Measurements from ENCODE around the gene UQCC5.

Gene UQCC5

GRCh38 chr3:52490035-52490938, 46.1 kb upstream of the UQCC5 start:
- ChIA-PET POLR2A (interaction anchor here (0.6 to 1.7 kb wide), 3 partner anchors 9 to 218 kb away, joined by 4 to 7 read pairs (median 5); no protein-coding TSS in a partner anchor), CTCF (interaction anchor here (0.7 to 6.1 kb wide), 9 partner anchors 7 to 78 kb away, joined by 3 to 65 read pairs (median 3); partner anchors contain the start of gene UQCC5)
- Histone ChIP-seq H3K4me3 (ENCODE audit: control insufficient read depth in 1 of 7, extremely low read depth in 1 of 7, insufficient read depth in 4 of 7, low read depth in 2 of 7, low read length in 6 of 7) (no peak overlapping the region), H3K36me3 (ENCODE audit: control insufficient read depth in 4 of 4, insufficient read depth in 4 of 4, low read length in 3 of 4) (peaks cover 13 to 72% (median 45%) of the 10 kb centered on the region in 4 experiments), H3K27ac (ENCODE audit: insufficient read depth in 1 of 2, low read depth in 1 of 2, low read length in 2 of 2, poor library complexity in 1 of 2, severe bottlenecking in 2 of 2) (no peak overlapping the region), H3K4me1 (ENCODE audit: control extremely low read depth in 1 of 4, control insufficient read depth in 4 of 4, insufficient read depth in 4 of 4, low read length in 3 of 4) (peaks cover 0 to 62% (median 50%) of the 10 kb centered on the region in 4 experiments), H3K27me3 (replicated peaks in 2 of 5; ENCODE audit: control insufficient read depth in 4 of 5, insufficient read depth in 5 of 5, low read length in 4 of 5) (no peaks in the 10 kb centered on the region), H3K9me3 (ENCODE audit: control extremely low read depth in 1 of 5, control insufficient read depth in 4 of 5, insufficient read depth in 2 of 5, low read depth in 1 of 5, low read length in 4 of 5) (no peaks in the 10 kb centered on the region)
- DNase-seq = no peak
- WGBS (ENCODE audit: insufficient coverage) = 58% methylated on average over 10 of the region's 22 CpGs

- ChIA-PET CTCF (interaction anchor here (0.9 to 6.1 kb wide), 7 partner anchors 8 to 79 kb away, joined by 3 to 65 read pairs (median 4); partner anchors contain the start of gene UQCC5), POLR2A (interaction anchor here (0.6 to 1.7 kb wide), 4 partner anchors 8 to 218 kb away, joined by 3 to 7 read pairs (median 4); no protein-coding TSS in a partner anchor)
- no peaks in the 10 kb centered on the region for H3K27me3 ChIP-seq (replicated peaks in 2 of 5; ENCODE audit: control insufficient read depth in 4 of 5, insufficient read depth in 5 of 5, low read length in 4 of 5)
- H3K27ac ChIP-seq (ENCODE audit: insufficient read depth in 1 of 2, low read depth in 1 of 2, low read length in 2 of 2, poor library complexity in 1 of 2, severe bottlenecking in 2 of 2) = no peak overlapping the region
- peaks cover 13 to 65% (median 39%) of the 10 kb centered on the region in 4 experiments for H3K36me3 ChIP-seq (ENCODE audit: control insufficient read depth in 4 of 4, insufficient read depth in 4 of 4, low read length in 3 of 4)
- 35% methylated on average over 18 of the region's 23 CpGs for WGBS (ENCODE audit: insufficient coverage)
- H3K4me3 ChIP-seq (ENCODE audit: control insufficient read depth in 1 of 7, extremely low read depth in 1 of 7, insufficient read depth in 4 of 7, low read depth in 2 of 7, low read length in 6 of 7) = peak overlapping the region in 2 of 7 experiments; percentile 2 to 6
- H3K4me1 ChIP-seq (ENCODE audit: control extremely low read depth in 1 of 4, control insufficient read depth in 4 of 4, insufficient read depth in 4 of 4, low read length in 3 of 4) = peaks cover 0 to 70% (median 57%) of the 10 kb centered on the region in 4 experiments
- DNase-seq = peak; percentile 36 to 74 (median 69)
- H3K9me3 ChIP-seq (ENCODE audit: control extremely low read depth in 1 of 5, control insufficient read depth in 4 of 5, insufficient read depth in 2 of 5, low read depth in 1 of 5, low read length in 4 of 5) = no peaks in the 10 kb centered on the region
These were observed 45.4 kb upstream of the UQCC5 start for GRCh38 chr3:52490939-52491526.

- no peak overlapping the region for H3K4me3 ChIP-seq (ENCODE audit: control insufficient read depth in 1 of 7, extremely low read depth in 1 of 7, insufficient read depth in 4 of 7, low read depth in 2 of 7, low read length in 6 of 7)
- peaks cover 12 to 64% (median 31%) of the 10 kb centered on the region in 4 experiments for H3K36me3 ChIP-seq (ENCODE audit: control insufficient read depth in 4 of 4, insufficient read depth in 4 of 4, low read length in 3 of 4)
- H3K27ac ChIP-seq (ENCODE audit: insufficient read depth in 1 of 2, low read depth in 1 of 2, low read length in 2 of 2, poor library complexity in 1 of 2, severe bottlenecking in 2 of 2) = no peak overlapping the region
- H3K4me1 ChIP-seq (ENCODE audit: control extremely low read depth in 1 of 4, control insufficient read depth in 4 of 4, insufficient read depth in 4 of 4, low read length in 3 of 4) = peaks cover 0 to 80% (median 66%) of the 10 kb centered on the region in 4 experiments
- H3K9me3 ChIP-seq (ENCODE audit: control extremely low read depth in 1 of 5, control insufficient read depth in 4 of 5, insufficient read depth in 2 of 5, low read depth in 1 of 5, low read length in 4 of 5) = no peaks in the 10 kb centered on the region
- WGBS (ENCODE audit: insufficient coverage) = 96% methylated on average over 20 of the region's 21 CpGs
- CTCF ChIA-PET = interaction anchor here (1.8 to 6.1 kb wide), 2 partner anchors 9 to 20 kb away, joined by 5 to 65 read pairs; no protein-coding TSS in a partner anchor
- no peaks in the 10 kb centered on the region for H3K27me3 ChIP-seq (replicated peaks in 2 of 5; ENCODE audit: control insufficient read depth in 4 of 5, insufficient read depth in 5 of 5, low read length in 4 of 5)
- POLR2A ChIA-PET = no interaction called here
- DNase-seq = no peak
These were observed 44.3 kb upstream of the UQCC5 start for GRCh38 chr3:52492059-52492458.

DNA sequence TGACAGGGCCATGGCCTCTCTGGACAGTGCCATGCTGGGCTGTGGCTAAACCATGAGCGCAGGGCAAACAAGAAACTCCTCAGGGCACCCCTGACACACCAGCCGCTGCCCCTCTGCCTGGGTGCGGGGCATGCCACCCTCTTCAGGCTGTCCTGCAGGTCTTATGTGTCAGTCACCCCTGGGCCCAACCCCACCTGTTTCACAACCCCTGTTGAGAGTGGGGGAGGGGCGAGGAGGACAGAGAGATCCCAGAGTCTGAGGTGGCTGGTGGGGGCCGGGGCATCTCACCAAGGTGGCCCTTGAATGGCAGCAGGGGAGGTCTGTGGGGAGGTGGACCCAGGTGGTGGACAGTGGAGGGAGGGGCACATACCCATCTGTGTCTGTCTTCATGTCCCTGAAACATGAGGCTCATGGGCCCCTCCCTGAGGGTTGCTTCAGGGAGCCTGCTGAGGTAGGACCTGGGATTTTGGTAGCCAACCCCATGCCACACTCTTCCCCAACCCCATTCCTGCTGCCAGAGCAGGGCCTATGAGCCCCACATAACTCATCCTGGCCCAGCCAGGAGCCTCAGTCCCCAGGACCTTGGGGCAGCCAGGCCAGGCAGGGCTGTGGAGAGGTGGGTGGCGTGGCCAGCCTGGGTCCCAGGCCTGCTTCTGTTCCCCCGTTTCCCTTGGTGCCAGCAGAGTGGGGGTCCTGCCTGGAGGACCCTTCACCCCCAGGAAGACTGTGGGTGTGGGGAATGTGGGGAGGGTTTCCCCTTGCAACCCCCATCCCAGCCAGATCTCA, 43.0 kb upstream of the UQCC5 start:
- CTCF ChIA-PET = interaction anchor here (5.8 to 6.1 kb wide), 2 partner anchors 21 to 23 kb away, joined by 43 to 65 read pairs; no protein-coding TSS in a partner anchor
- H3K36me3 ChIP-seq (ENCODE audit: control insufficient read depth in 4 of 4, insufficient read depth in 4 of 4, low read length in 3 of 4) = peaks cover 10 to 51% (median 23%) of the 10 kb centered on the region in 4 experiments

GRCh38 chr3:52494445-52494844, 42.0 kb upstream of the UQCC5 start:
- Histone ChIP-seq H3K27me3 (replicated peaks in 2 of 5; ENCODE audit: control insufficient read depth in 4 of 5, insufficient read depth in 5 of 5, low read length in 4 of 5) (no peaks in the 10 kb centered on the region), H3K27ac (ENCODE audit: insufficient read depth in 1 of 2, low read depth in 1 of 2, low read length in 2 of 2, poor library complexity in 1 of 2, severe bottlenecking in 2 of 2) (no peak overlapping the region), H3K4me3 (ENCODE audit: control insufficient read depth in 1 of 7, extremely low read depth in 1 of 7, insufficient read depth in 4 of 7, low read depth in 2 of 7, low read length in 6 of 7) (peak overlapping the region in 1 of 7 experiments; percentile 74), H3K9me3 (ENCODE audit: control extremely low read depth in 1 of 5, control insufficient read depth in 4 of 5, insufficient read depth in 2 of 5, low read depth in 1 of 5, low read length in 4 of 5) (no peaks in the 10 kb centered on the region), H3K4me1 (ENCODE audit: control extremely low read depth in 1 of 4, control insufficient read depth in 4 of 4, insufficient read depth in 4 of 4, low read length in 3 of 4) (peaks cover 5 to 100% (median 87%) of the 10 kb centered on the region in 4 experiments), H3K36me3 (ENCODE audit: control insufficient read depth in 4 of 4, insufficient read depth in 4 of 4, low read length in 3 of 4) (peaks cover 7 to 43% (median 18%) of the 10 kb centered on the region in 4 experiments)
- CTCF ChIA-PET = interaction anchor here (0.9 to 5.8 kb wide), 5 partner anchors 12 to 67 kb away, joined by 3 to 43 read pairs (median 3); no protein-coding TSS in a partner anchor
- 80% methylated on average over 6 of the region's 7 CpGs for WGBS (ENCODE audit: insufficient coverage)
- DNase-seq = no peak
- POLR2A ChIA-PET = no interaction called here

More for the DNA sequence above, 43.0 kb upstream of the UQCC5 start:
- peaks cover 5 to 94% (median 78%) of the 10 kb centered on the region in 4 experiments for H3K4me1 ChIP-seq (ENCODE audit: control extremely low read depth in 1 of 4, control insufficient read depth in 4 of 4, insufficient read depth in 4 of 4, low read length in 3 of 4)
- H3K4me3 ChIP-seq (ENCODE audit: control insufficient read depth in 1 of 7, extremely low read depth in 1 of 7, insufficient read depth in 4 of 7, low read depth in 2 of 7, low read length in 6 of 7) = no peak overlapping the region
- POLR2A ChIA-PET = no interaction called here
- H3K9me3 ChIP-seq (ENCODE audit: control extremely low read depth in 1 of 5, control insufficient read depth in 4 of 5, insufficient read depth in 2 of 5, low read depth in 1 of 5, low read length in 4 of 5) = no peaks in the 10 kb centered on the region
- 96% methylated on average over 4 of the region's 7 CpGs for WGBS (ENCODE audit: insufficient coverage)
- no peak for DNase-seq
- no peak overlapping the region for H3K27ac ChIP-seq (ENCODE audit: insufficient read depth in 1 of 2, low read depth in 1 of 2, low read length in 2 of 2, poor library complexity in 1 of 2, severe bottlenecking in 2 of 2)
- no peaks in the 10 kb centered on the region for H3K27me3 ChIP-seq (replicated peaks in 2 of 5; ENCODE audit: control insufficient read depth in 4 of 5, insufficient read depth in 5 of 5, low read length in 4 of 5)

GRCh38 chr3:52494886-52495495, 41.4 kb upstream of the UQCC5 start, which contains the start of gene STAB1:
STAB1 (plus strand) TSS chr3:52495338; CDS start chr3:52495414, 76 bp downstream.
- no peaks in the 10 kb centered on the region for H3K9me3 ChIP-seq (ENCODE audit: control extremely low read depth in 1 of 5, control insufficient read depth in 4 of 5, insufficient read depth in 2 of 5, low read depth in 1 of 5, low read length in 4 of 5)
- no peaks in the 10 kb centered on the region for H3K27me3 ChIP-seq (replicated peaks in 2 of 5; ENCODE audit: control insufficient read depth in 4 of 5, insufficient read depth in 5 of 5, low read length in 4 of 5)
- peaks cover 1 to 38% (median 15%) of the 10 kb centered on the region in 4 experiments for H3K36me3 ChIP-seq (ENCODE audit: control insufficient read depth in 4 of 4, insufficient read depth in 4 of 4, low read length in 3 of 4)
- DNase-seq = peak; percentile 32 to 67 (median 51)
- WGBS (ENCODE audit: insufficient coverage) = 0% methylated on average over 22 of the region's 25 CpGs
- ChIA-PET POLR2A (interaction anchor here (0.7 to 1.4 kb wide), 2 partner anchors 37 to 41 kb away, joined by 5 to 6 read pairs; partner anchors contain the start of gene UQCC5), CTCF (interaction anchor here (0.9 to 5.8 kb wide), 7 partner anchors 12 to 68 kb away, joined by 3 to 43 read pairs (median 4); no protein-coding TSS in a partner anchor)
- no peak within 1 kb of the TSS for H3K27ac ChIP-seq (ENCODE audit: insufficient read depth in 1 of 2, low read depth in 1 of 2, low read length in 2 of 2, poor library complexity in 1 of 2, severe bottlenecking in 2 of 2)
- peaks cover 5 to 98% (median 85%) of the 10 kb centered on the region in 4 experiments for H3K4me1 ChIP-seq (ENCODE audit: control extremely low read depth in 1 of 4, control insufficient read depth in 4 of 4, insufficient read depth in 4 of 4, low read length in 3 of 4)
- peak within 1 kb of the TSS in 6 of 7 experiments; percentile 13 to 74 (median 60) for H3K4me3 ChIP-seq (ENCODE audit: control insufficient read depth in 1 of 7, extremely low read depth in 1 of 7, insufficient read depth in 4 of 7, low read depth in 2 of 7, low read length in 6 of 7)
